PC-9 (cell line): ENCODE measurements around the gene SLC6A6. TPM values are rescaled to one million over a fixed set of nuclear protein-coding genes. Genes with fewer than 3 reads are reported as not detected.

Experiments used
- BruUV-seq: library from RNA; stranded (reverse); fragments of 400-500 nt; replicated peaks from 2 replicates; lab custom pipeline; 2021; lab: Mats Ljungman, UMichigan
- CTCF ChIA-PET: fragments of 300-600 bp; sonication (Branson Sonifier 250); formaldehyde crosslinking; loops from one replicate; lab custom pipeline; 2022; ENCODE audit warnings: antibody characterized with exemption; lab: Charles Lee
- POLR2A ChIA-PET: fragments of 300-600 bp; sonication (Branson Sonifier 250); formaldehyde crosslinking; loops from one replicate; lab custom pipeline; 2022; ENCODE audit warnings: antibody characterized with exemption; ENCODE audit not compliant: unreplicated experiment; lab: Charles Lee
- DNase-seq, 2 experiments: peaks; one replicate each; pipeline versions ENCODE4 v3.0.0 to v3.0.0-alpha.2; 2015 to 2022; ENCODE audit warnings: mixed read lengths in 1 of 2
- H2AFZ ChIP-seq: fragments of 200-600 bp; sonication (generic); 2 replicates; pipeline ENCODE4 v1.8.1; 2017; ENCODE audit warnings: antibody characterized with exemption
- H3F3A ChIP-seq: fragments of 200-600 bp; sonication (generic); 2 replicates; pipeline ENCODE4 v1.8.1; 2017; ENCODE audit warnings: antibody characterized with exemption, mild to moderate bottlenecking, low read depth; ENCODE audit not compliant: insufficient read depth
- H3K27ac ChIP-seq: fragments of 200-600 bp; sonication (generic); 2 replicates; pipeline ENCODE4 v1.6.1; 2016; ENCODE audit warnings: mixed run types
- H3K27me3 ChIP-seq: fragments of 200-600 bp; sonication (generic); 2 replicates; pipeline ENCODE4 v1.6.1; 2016; ENCODE audit warnings: low read depth, mixed run types; ENCODE audit not compliant: insufficient read depth
- H3K36me3 ChIP-seq: fragments of 200-600 bp; sonication (generic); 2 replicates; pipeline ENCODE4 v1.6.1; 2016; ENCODE audit warnings: low read depth, mixed run types
- H3K4me1 ChIP-seq: fragments of 200-600 bp; sonication (generic); replicated peaks from 2 replicates; pipeline ENCODE4 v1.6.1; 2016; ENCODE audit warnings: mixed run types; ENCODE audit not compliant: insufficient read depth
- H3K4me2 ChIP-seq: fragments of 200-600 bp; sonication (generic); 2 replicates; pipeline ENCODE4 v1.6.1; 2017; ENCODE audit warnings: mixed run types
- H3K4me3 ChIP-seq: fragments of 200-600 bp; sonication (generic); 2 replicates; pipeline ENCODE4 v1.6.1; 2016; ENCODE audit warnings: mixed run types
- H3K79me2 ChIP-seq: fragments of 200-600 bp; sonication (generic); 2 replicates; pipeline ENCODE4 v1.6.1; 2017; ENCODE audit warnings: low read depth, mixed run types
- H3K9me2 ChIP-seq: fragments of 200-600 bp; sonication (generic); 2 replicates; pipeline ENCODE4 v1.8.1; 2017; ENCODE audit warnings: mild to moderate bottlenecking; ENCODE audit not compliant: insufficient read depth
- H3K9me3 ChIP-seq: fragments of 200-600 bp; sonication (generic); 2 replicates; pipeline ENCODE4 v1.8.1; 2016; ENCODE audit warnings: low read depth; ENCODE audit not compliant: insufficient read depth
- H4K20me1 ChIP-seq: fragments of 200-600 bp; sonication (generic); 2 replicates; pipeline ENCODE4 v1.8.1; 2017; ENCODE audit not compliant: insufficient read depth
- CTCF ChIP-seq: fragments of 200-600 bp; sonication (generic); conservative IDR thresholded peaks from 2 replicates; pipeline ENCODE4 v1.6.1; 2017; ENCODE audit warnings: mixed run types, antibody characterized with exemption, mild to moderate bottlenecking, moderate library complexity
- EZH2 ChIP-seq: fragments of 200-600 bp; sonication (generic); IDR thresholded peaks from 2 replicates; pipeline ENCODE4 v1.8.0; 2017; ENCODE audit warnings: antibody characterized with exemption, low read depth
- intact Hi-C: fragments of 100-400 bp; cut with micrococcal nuclease; formaldehyde crosslinking; loops from one replicate; pipeline ENCODE4 v1.10.0; 2022; ENCODE audit not compliant: unreplicated experiment
- total RNA-seq: library from RNA; stranded (reverse); gene quantifications from 2 replicates; pipeline ENCODE4 v1.2.3, GENCODE V29; 2021

The SLC6A6 gene
- total RNA-seq, 1 experiment from 2014 or later = 122 TPM

- POLR2A ChIA-PET = no interaction called here
- H3K4me1 ChIP-seq = peaks cover 17% of the 10 kb centered on the region
- H3K4me3 ChIP-seq = no peak overlapping the region
- H3K79me2 ChIP-seq = no peaks in the 10 kb centered on the region
- no peak overlapping the region for H3K27ac ChIP-seq
- H3K4me2 ChIP-seq = no peak overlapping the region
- no TSS peak for BruUV-seq
- H3K27me3 ChIP-seq = no peaks in the 10 kb centered on the region
- no peak overlapping the region for H2AFZ ChIP-seq
- TF ChIP-seq CTCF (no peak), EZH2 (no peak)
- intact Hi-C loops = no loop called here
- CTCF ChIA-PET = interaction anchor here (0.6 kb wide), 1 partner anchor 591 kb away, joined by 3 read pairs; no protein-coding TSS in a partner anchor
- DNase-seq = no peak
- H3K9me2 ChIP-seq = no peaks in the 10 kb centered on the region
- peaks cover 45% of the 10 kb centered on the region for H3F3A ChIP-seq
- H3K36me3 ChIP-seq = peaks cover 14% of the 10 kb centered on the region; the same call in 1 of the 2 replicates
- H4K20me1 ChIP-seq = no peaks in the 10 kb centered on the region
- H3K9me3 ChIP-seq = no peaks in the 10 kb centered on the region
These were observed 84.7 kb downstream of the SLC6A6 start for GRCh38 chr3:14487086-14487485.

DNA sequence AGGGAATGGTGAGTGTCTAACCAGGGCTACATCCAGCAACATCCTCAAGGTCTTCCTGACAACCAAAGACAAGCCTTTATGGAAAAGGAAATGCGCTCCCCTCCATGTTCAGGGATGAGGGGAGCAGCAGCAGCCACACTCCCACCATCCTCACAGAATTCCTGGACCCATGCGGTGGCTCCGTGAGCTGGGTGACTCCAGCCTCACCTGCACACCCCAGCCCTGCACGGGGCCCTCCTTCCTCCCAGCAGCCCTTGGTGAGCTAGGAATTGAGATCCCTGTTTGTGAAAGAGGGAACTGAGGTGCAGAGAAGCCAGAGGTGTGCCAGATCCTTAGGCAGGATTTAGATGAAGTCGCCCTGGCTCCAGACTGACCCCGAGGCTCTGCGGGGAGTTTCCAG is 85.4 kb downstream of the SLC6A6 start:
- CTCF ChIA-PET = no interaction called here
- no TSS peak for BruUV-seq
- Histone ChIP-seq H3K79me2 (no peaks in the 10 kb centered on the region), H3K4me1 (peaks cover 17% of the 10 kb centered on the region), H3F3A (peaks cover 45% of the 10 kb centered on the region), H3K36me3 (peaks cover 14% of the 10 kb centered on the region; the same call in 1 of the 2 replicates), H3K9me3 (no peaks in the 10 kb centered on the region), H3K4me2 (no peak overlapping the region), H3K4me3 (no peak overlapping the region), H3K27ac (no peak overlapping the region), H3K27me3 (no peaks in the 10 kb centered on the region), H3K9me2 (no peaks in the 10 kb centered on the region), H4K20me1 (no peaks in the 10 kb centered on the region), H2AFZ (no peak overlapping the region)
- POLR2A ChIA-PET = no interaction called here
- DNase-seq = no peak
- TF ChIP-seq EZH2 = no peak
- TF ChIP-seq CTCF = no peak
- intact Hi-C loops = no loop called here

DNA sequence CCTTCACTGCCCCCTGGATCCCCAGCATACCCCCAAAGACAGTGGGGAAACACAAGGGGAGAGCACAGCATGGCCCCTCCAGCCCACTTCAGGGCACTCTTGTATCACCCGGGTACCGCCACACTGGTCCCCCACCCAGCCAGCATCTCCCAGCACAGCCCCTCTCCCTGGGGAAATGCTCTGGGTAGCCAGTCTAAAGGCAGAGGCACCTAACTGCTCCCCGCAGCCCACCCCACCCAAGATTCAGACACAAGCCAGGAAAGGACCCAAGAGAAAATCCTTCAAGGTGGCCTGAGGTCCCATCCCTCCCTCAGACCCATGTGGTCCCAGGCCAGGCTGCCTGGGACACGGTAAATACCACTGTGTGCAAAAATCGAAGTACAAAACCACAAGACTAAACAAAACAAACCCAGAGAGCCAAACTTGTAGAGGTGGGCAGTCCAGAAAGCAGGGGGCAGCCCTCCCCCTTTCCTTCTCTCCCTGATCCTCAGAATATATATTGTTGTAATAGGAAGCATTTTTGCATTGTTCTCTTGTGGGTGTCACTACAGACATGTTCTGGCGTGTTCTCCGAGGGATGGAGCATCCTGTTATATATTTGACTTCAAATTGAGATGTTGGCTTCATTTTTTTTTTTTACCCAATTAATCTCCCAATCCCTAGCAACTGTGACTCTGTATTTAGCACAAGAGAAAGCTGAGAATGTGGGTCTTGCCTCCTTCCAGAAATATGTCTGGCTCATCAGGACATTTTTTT is 86.1 kb downstream of the SLC6A6 start:
- CTCF ChIA-PET = no interaction called here
- H3K27me3 ChIP-seq = no peaks in the 10 kb centered on the region
- intact Hi-C loops = no loop called here
- H3K9me3 ChIP-seq = no peaks in the 10 kb centered on the region
- peaks cover 14% of the 10 kb centered on the region; the same call in 1 of the 2 replicates for H3K36me3 ChIP-seq
- no peak overlapping the region for H3K4me3 ChIP-seq
- H3K79me2 ChIP-seq = no peaks in the 10 kb centered on the region
- TF ChIP-seq CTCF (no peak), EZH2 (no peak)
- POLR2A ChIA-PET = no interaction called here
- DNase-seq = no peak
- peaks cover 42% of the 10 kb centered on the region for H3F3A ChIP-seq
- peaks cover 17% of the 10 kb centered on the region for H3K4me1 ChIP-seq
- no peak overlapping the region for H2AFZ ChIP-seq
- H3K9me2 ChIP-seq = no peaks in the 10 kb centered on the region
- H3K27ac ChIP-seq = no peak overlapping the region
- no TSS peak for BruUV-seq
- H3K4me2 ChIP-seq = no peak overlapping the region
- no peaks in the 10 kb centered on the region for H4K20me1 ChIP-seq
